Psoas muscle (tissue), 8 donors: ENCODE data around the gene OSBPL1A. TPM values are rescaled to one million over a fixed set of nuclear protein-coding genes. Genes with fewer than 3 reads are reported as not detected.

Source experiments
- ATAC-seq, 4 donors: fragments of 200-7000 bp; cut with Tn5 transposase; one replicate each; pipeline ENCODE4 v1.9.1; 2020; ENCODE audit warnings: moderate library complexity in 3 of 4, mild to moderate bottlenecking in 2 of 4
- DNase-seq, 2 donors: peaks; one replicate each; pipeline ENCODE4 v3.0.0-alpha.2; 2020
- H3K27ac ChIP-seq: fragments of 200-600 bp; one replicate; pipeline ENCODE4 v1.8.0; 2022
- H3K27me3 ChIP-seq, 3 donors: fragments of 200-600 bp in 1 of 3; one replicate each; pipeline versions ENCODE4 v1.6.1 to v1.8.0; 2013 to 2022; ENCODE audit warnings: low read length in 2 of 3, mild to moderate bottlenecking in 2 of 3, moderate library complexity in 1 of 3; ENCODE audit not compliant: insufficient read depth in 3 of 3
- H3K36me3 ChIP-seq, 2 donors: fragments of 200-600 bp in 1 of 2; one replicate each; pipeline versions ENCODE4 v1.6.1 to v1.8.0; 2013 to 2022; ENCODE audit warnings: low read depth in 1 of 2, mild to moderate bottlenecking in 1 of 2, moderate library complexity in 1 of 2; ENCODE audit not compliant: insufficient read depth in 1 of 2
- H3K4me1 ChIP-seq: fragments of 200-600 bp; one replicate; pipeline ENCODE4 v1.8.0; 2022
- H3K4me3 ChIP-seq: fragments of 200-600 bp; one replicate; pipeline ENCODE4 v1.8.0; 2022; ENCODE audit warnings: mild to moderate bottlenecking
- H3K9me3 ChIP-seq: fragments of 200-600 bp; one replicate; pipeline ENCODE4 v1.8.0; 2022
- WGBS, 3 donors: extraction: QIAGEN DNeasy Blood & Tissue Kit; methylation state at CpG; one replicate each; pipeline versions ENCODE4 v1.1.6 to v1.1.7; 2013; 5-methylcytosine and 5-hydroxymethylcytosine counted together
- intact Hi-C, 2 donors: fragments of 100-400 bp; cut with DNase I; formaldehyde crosslinking; loops; one replicate each; pipeline versions ENCODE4 v1.11.0 to v1.14.2; 2022
- polyA plus RNA-seq, 3 donors: library from polyadenylated mRNA; stranded (reverse); fragments of 200-250 nt; gene quantifications; one replicate each; pipeline ENCODE4 v1.2.3, GENCODE V29; 2013
- total RNA-seq, 4 donors: library from RNA; stranded (reverse); fragmentation: NEBNext Ultra II Directional in 2 of 4; extraction: Animal tissue kit (Norgen Biotek cat#: 25700) in 2 of 4; gene quantifications; one replicate each; pipeline versions ENCODE4 v1.2.1 to v1.2.4, GENCODE V29; 2021 to 2023
- TF ChIP-seq, protein P1 (sequence below): fragments of 200-600 bp; IDR thresholded peaks from one replicate; pipeline ENCODE4 v1.8.0; 2022; ENCODE audit warnings: antibody characterized with exemption
- donor health status: healthy with polysubstance abuse.
- donor health status: DM: no; HTN: no; CAD: no; lungs with moderate emphysema.
- donor health status: Bipolar disorder and iron deficiency.
- donor health status: healthy.
- donor health status: DM: yes; HTN: yes; CAD: no.
- donor health status: DM: no; HTN: no; CAD: no.
- donor health status: DM: no; HTN: no; CAD: no.
- donor health status: DM: yes; HTN: yes; CAD: no.

The OSBPL1A gene
- total and polyA plus RNA-seq, 7 donors = 13.7 to 87.8 (median 65.8) TPM

DNA sequence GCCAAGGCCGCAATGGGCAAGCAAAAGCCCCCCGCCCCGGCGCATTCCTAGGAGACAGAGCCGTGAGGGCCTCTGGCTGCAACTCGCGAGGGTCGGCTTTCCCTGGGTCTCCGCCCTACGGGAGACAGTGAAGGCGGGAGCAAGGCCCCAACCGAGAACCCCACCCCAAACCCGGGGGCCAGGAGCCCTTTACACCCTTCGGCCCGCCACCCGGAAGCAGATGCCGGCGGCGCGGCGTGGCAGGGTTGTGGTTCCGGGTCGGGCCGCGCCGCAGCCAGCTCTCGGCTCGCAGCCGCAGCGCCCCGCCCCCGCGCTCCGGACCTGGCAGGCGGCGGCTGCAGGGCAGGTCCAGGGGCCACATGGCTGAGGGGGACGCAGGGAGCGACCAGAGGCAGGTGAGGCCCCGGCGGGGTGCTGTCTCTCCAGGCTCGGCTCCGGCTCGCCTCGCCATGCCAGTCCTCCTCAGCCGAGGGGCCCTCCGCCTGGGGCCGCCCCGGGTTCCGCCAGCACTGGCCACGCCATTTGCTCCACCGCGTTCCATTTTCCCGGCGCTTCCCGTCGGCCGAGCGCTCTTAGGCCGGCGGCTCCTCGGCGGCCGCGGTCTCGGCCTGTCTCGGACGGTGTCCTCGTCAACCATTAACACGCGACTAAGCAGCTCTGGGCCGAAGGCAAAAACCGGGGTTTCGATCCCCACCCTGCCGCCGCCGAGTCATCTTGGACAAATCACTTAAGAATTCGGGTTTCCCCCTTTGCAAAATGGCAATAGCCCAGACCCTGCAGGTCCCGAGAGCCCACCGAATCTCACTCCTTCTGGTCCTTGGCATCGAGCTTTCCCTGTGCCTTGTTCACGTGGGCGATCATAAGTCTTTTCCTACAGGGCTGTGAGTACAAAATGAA is 29.0 kb upstream of the OSBPL1A start, which contains the start of gene IMPACT:
IMPACT (plus strand) TSS at position 273 of the 897 bp plus-strand sequence; CDS start at position 360, 87 bp downstream.
- H3K27ac ChIP-seq = peak within 1 kb of the TSS; percentile 83
- intact Hi-C loops = no loop called here
- peaks cover 0 to 37% (median 3%) of the 10 kb centered on the region in 3 donors for H3K27me3 ChIP-seq
- H3K4me3 ChIP-seq = peak within 1 kb of the TSS; percentile 96
- DNase-seq = peak; percentile 88 to 91
- H3K4me1 ChIP-seq = no peaks in the 10 kb centered on the region
- H3K9me3 ChIP-seq = no peaks in the 10 kb centered on the region
- TF ChIP-seq, protein P1, sequence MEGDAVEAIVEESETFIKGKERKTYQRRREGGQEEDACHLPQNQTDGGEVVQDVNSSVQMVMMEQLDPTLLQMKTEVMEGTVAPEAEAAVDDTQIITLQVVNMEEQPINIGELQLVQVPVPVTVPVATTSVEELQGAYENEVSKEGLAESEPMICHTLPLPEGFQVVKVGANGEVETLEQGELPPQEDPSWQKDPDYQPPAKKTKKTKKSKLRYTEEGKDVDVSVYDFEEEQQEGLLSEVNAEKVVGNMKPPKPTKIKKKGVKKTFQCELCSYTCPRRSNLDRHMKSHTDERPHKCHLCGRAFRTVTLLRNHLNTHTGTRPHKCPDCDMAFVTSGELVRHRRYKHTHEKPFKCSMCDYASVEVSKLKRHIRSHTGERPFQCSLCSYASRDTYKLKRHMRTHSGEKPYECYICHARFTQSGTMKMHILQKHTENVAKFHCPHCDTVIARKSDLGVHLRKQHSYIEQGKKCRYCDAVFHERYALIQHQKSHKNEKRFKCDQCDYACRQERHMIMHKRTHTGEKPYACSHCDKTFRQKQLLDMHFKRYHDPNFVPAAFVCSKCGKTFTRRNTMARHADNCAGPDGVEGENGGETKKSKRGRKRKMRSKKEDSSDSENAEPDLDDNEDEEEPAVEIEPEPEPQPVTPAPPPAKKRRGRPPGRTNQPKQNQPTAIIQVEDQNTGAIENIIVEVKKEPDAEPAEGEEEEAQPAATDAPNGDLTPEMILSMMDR = no peak
- ATAC-seq = peak; percentile 99 to 100 (median 99)
- WGBS, 3 donors = 1% methylated on average over 55 to 82 of the region's 82 CpGs
- peaks cover 4 to 13% of the 10 kb centered on the region in 2 donors for H3K36me3 ChIP-seq

DNA sequence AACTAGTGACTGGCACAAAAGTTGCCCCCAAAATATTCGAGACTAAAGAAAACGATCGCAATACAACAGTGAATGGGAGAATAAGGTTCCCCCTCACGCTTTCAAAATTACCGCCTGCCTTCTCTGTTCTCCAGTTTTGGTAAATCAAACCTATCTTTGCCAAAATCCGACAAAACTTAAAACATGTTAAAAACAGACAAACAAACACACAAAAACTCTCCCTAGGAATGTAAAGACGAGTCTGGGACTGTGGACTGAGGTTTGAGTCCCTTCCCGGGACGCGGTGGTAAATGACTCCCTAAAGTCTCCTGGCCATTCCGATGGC is 28.4 kb upstream of the OSBPL1A start:
- DNase-seq (no peak), ATAC-seq (no peak)
- Histone ChIP-seq H3K9me3 (no peaks in the 10 kb centered on the region), H3K36me3 (peaks cover 4 to 9% of the 10 kb centered on the region in 2 donors), H3K27me3 (peaks cover 0 to 37% (median 3%) of the 10 kb centered on the region in 3 donors), H3K27ac (peak overlapping the region; percentile 83), H3K4me3 (peak overlapping the region; percentile 96), H3K4me1 (no peaks in the 10 kb centered on the region)
- TF ChIP-seq, protein P1 = no peak
- intact Hi-C loops = no loop called here
- WGBS, 3 donors = 28 to 35% (median 35%) methylated on average over 11 of the region's 11 CpGs

DNA sequence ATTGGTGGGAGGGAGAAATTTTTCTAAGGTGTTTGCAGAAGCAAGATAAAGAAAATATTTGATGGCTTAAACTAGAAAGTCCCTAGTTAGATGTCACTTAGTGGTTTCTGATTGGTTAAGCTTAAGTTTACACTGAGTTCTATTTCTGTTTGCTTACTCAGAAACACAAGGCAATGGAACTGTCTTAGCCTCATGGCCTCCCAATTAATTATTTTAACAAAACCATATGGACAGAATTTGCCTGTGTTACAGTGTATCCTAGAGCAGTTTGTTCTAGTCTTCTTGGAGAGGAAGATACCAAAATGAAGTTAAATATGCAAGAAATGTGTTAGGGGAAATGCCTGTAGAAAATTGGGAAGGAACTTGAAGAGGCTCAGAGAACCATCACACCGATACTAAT is 24.2 kb upstream of the OSBPL1A start:
- H3K27ac ChIP-seq = no peak overlapping the region
- peaks cover 0 to 71% (median 7%) of the 10 kb centered on the region in 3 donors for H3K27me3 ChIP-seq
- H3K4me3 ChIP-seq = no peak overlapping the region
- 82 to 92% (median 89%) methylated on average over 1 of the region's 1 CpG for WGBS, 3 donors
- TF ChIP-seq, protein P1 = no peak
- intact Hi-C loops = no loop called here
- H3K36me3 ChIP-seq = no peaks in the 10 kb centered on the region
- ATAC-seq (no peak), DNase-seq (no peak)
- no peaks in the 10 kb centered on the region for H3K4me1 ChIP-seq
- H3K9me3 ChIP-seq = no peaks in the 10 kb centered on the region

GRCh38 chr18:24420551-24420950 is 22.9 kb upstream of the OSBPL1A start:
- Histone ChIP-seq H3K36me3 (no peaks in the 10 kb centered on the region), H3K4me1 (no peaks in the 10 kb centered on the region), H3K4me3 (no peak overlapping the region), H3K27me3 (peaks cover 0 to 71% (median 7%) of the 10 kb centered on the region in 3 donors), H3K9me3 (no peaks in the 10 kb centered on the region), H3K27ac (no peak overlapping the region)
- TF ChIP-seq, protein P1 = no peak
- ATAC-seq = no peak
- intact Hi-C loops = no loop called here
- DNase-seq = no peak
- 73 to 82% (median 81%) methylated on average over 4 of the region's 4 CpGs for WGBS, 3 donors
